Mesothelial cell of epicardium (in vitro differentiated cells): ENCODE data around the gene GPX5. TPM values are rescaled to one million over a fixed set of nuclear protein-coding genes. Genes with fewer than 3 reads are reported as not detected.
A peak's percentile ranks its signal among the peaks of the same experiment; 100 is the strongest.
"Not testable (repeated sequence)": the region's sequence is repeated elsewhere in the genome, so short reads cannot be mapped to it uniquely, and the experiment has no call there.

Source experiments
- DNase-seq, 2 experiments: peaks; one replicate each; pipeline ENCODE4 v3.0.0; 2021; ENCODE audit warnings: low spot score in 2 of 2; ENCODE audit not compliant: unreplicated experiment in 2 of 2
- H3K27ac Mint-ChIP-seq: 2 replicates; pipeline ENCODE4 v1.8.0; 2021; ENCODE audit warnings: mixed read lengths
- H3K27me3 Mint-ChIP-seq: 2 replicates; pipeline ENCODE4 v1.8.0; 2021; ENCODE audit warnings: low read depth, mixed read lengths
- H3K36me3 Mint-ChIP-seq: 2 replicates; pipeline ENCODE4 v1.8.0; 2021; ENCODE audit warnings: mixed read lengths
- H3K4me1 Mint-ChIP-seq: 2 replicates; pipeline ENCODE4 v1.8.0; 2021; ENCODE audit warnings: mixed read lengths
- H3K4me3 Mint-ChIP-seq: 2 replicates; pipeline ENCODE4 v1.8.0; 2021; ENCODE audit warnings: mild to moderate bottlenecking, moderate library complexity, mixed read lengths
- H3K9me3 Mint-ChIP-seq: 2 replicates; pipeline ENCODE4 v1.8.0; 2021; ENCODE audit warnings: mixed read lengths
- CTCF ChIP-seq: fragments of 200-600 bp; sonication (generic); IDR thresholded peaks from one replicate; pipeline ENCODE4 v1.5.0; 2021; ENCODE audit warnings: antibody characterized with exemption; ENCODE audit not compliant: unreplicated experiment
- total RNA-seq: library from RNA; stranded (reverse); gene quantifications from 3 replicates; pipeline ENCODE4 v1.2.1, GENCODE V29; 2021

GPX5 gene
- total RNA-seq, 1 donor from 2014 or later = not detected

DNA sequence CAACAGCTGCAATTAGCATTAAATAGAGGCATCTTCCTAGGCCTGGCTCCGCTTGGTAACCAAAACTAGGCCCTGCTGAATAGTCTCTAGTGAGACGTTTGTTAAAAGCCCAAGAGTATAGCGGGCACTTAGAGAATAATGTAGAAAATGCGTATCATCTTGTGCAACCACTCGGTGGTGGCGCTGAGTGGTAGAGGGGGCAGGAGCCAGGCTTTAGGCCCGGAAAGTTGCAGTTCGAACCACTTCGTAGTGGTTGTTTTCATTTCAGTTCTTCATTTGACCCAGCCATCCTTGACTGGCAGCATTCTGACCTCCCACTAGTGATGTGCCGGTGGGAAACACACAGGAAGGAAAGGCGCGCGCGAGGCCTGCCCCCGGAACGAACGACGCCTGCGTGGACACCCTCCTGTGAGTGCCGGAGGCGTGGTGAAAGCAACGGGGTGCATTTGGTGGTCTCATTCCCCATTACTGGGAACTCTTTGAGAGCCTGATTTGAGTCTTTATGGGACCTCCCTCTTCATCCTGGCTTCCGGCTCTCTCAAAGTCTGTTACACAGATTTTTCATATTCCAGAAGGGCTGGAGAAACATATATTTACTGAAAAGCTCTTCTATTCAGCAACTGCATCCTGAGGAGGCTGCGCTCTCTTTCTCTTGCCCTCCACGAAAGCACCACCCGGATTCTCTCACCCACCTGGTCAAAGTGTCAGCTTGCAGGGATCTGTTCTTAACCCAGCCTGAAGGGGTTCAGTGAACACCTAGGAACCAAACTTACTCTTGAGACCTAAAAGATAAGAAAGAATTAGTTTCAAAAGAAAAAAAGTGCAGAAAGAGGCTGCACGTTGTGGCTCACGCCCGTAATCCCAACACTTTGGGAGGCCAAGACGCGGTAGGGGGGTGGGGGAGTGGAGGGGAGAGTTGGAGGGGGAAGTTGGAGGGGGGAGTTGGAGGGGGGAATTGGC is 18.2 kb downstream of the GPX5 start:
- H3K27me3 Mint-ChIP-seq = peaks cover 19% of the 10 kb centered on the region
- H3K36me3 Mint-ChIP-seq = no peaks in the 10 kb centered on the region
- DNase-seq = peak in 1 of 2 experiments; percentile 74
- H3K4me3 Mint-ChIP-seq = peak overlapping the region; percentile 84
- peaks cover 6% of the 10 kb centered on the region for H3K9me3 Mint-ChIP-seq
- peak overlapping the region; percentile 96 for H3K27ac Mint-ChIP-seq
- H3K4me1 Mint-ChIP-seq = peaks cover 22% of the 10 kb centered on the region
- no peak for TF ChIP-seq CTCF

- no peak for DNase-seq
Measured at GRCh38 chr6:28545955-28546354, 20.3 kb downstream of the GPX5 start.

DNA sequence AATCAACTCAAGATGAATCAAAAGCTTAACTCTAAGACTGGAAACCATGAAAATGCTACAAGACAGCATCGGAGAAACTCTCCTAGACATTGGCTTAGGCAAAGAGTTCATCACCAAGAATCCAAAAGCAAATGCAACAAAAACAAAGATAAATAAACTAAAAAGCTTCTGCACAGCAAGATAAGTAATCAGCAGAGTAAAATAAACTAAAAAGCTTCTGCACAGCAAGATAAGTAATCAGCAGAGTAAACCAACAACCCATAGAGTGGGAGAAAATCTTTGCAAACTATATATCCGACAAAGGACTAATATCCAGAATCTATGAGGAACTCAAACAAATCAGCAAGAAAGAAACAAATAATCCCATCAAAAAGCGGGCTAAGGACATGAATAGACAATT is 21.3 kb downstream of the GPX5 start:
- peaks cover 21% of the 10 kb centered on the region for H3K4me1 Mint-ChIP-seq
- not testable (repeated sequence) for DNase-seq, H3K27ac Mint-ChIP-seq, H3K4me3 Mint-ChIP-seq, H3K9me3 Mint-ChIP-seq, H3K36me3 Mint-ChIP-seq
- H3K27me3 Mint-ChIP-seq = peaks cover 41% of the 10 kb centered on the region

More at GRCh38 chr6:28545955-28546354, 20.3 kb downstream of the GPX5 start:
- Mint-ChIP-seq H3K27ac (no peak overlapping the region), H3K4me1 (peaks cover 22% of the 10 kb centered on the region), H3K4me3 (no peak overlapping the region), H3K9me3 (no peaks in the 10 kb centered on the region), H3K36me3 (no peaks in the 10 kb centered on the region), H3K27me3 (peaks cover 33% of the 10 kb centered on the region)
- TF ChIP-seq CTCF = no peak

DNA sequence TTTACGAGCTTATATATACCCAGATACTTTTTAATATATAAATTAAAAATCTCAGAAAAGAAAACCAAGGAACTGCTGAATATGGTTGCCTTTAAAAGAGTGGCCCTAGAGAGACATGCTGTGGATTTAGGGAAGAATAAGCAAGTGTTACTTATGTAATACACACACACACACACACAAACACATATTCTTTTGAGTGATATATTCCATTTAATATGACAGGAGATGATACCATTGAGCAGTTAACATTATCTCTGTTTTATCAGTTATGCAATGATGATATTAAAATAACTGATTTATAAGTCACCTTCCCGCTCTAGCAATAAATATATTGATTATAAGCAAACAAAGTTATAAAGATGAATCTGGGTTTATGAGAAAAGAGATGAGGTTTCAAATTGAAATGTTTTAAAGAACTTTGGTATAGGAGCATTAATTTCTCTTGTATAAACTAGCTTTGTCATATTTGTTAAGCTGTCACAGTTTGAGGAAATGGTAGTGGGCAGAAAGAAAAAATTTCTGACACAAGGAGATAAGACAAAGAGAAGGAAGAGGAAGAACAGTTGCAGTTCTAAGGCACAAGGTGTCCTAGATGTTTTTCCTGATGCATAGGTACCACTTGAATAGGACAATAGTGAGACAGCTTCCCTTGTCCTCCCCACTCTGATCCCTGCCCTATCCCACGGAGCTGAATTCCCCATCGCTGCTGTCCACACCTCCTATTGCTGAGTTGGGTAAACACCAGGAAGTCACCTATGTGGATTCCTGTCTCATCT is 26.4 kb downstream of the GPX5 start:
- Mint-ChIP-seq H3K9me3 (no peaks in the 10 kb centered on the region), H3K27ac (no peak overlapping the region), H3K27me3 (peaks cover 63% of the 10 kb centered on the region), H3K4me3 (no peak overlapping the region), H3K4me1 (peaks cover 7% of the 10 kb centered on the region), H3K36me3 (no peaks in the 10 kb centered on the region)
- no peak for DNase-seq
- no peak for TF ChIP-seq CTCF

- no peaks in the 10 kb centered on the region for H3K9me3 Mint-ChIP-seq
- H3K4me3 Mint-ChIP-seq = peak overlapping the region; percentile 42
- H3K4me1 Mint-ChIP-seq = peaks cover 7% of the 10 kb centered on the region
- no peaks in the 10 kb centered on the region for H3K36me3 Mint-ChIP-seq
- peaks cover 59% of the 10 kb centered on the region for H3K27me3 Mint-ChIP-seq
- DNase-seq = no peak
- no peak for TF ChIP-seq CTCF
- no peak overlapping the region for H3K27ac Mint-ChIP-seq
Measured at GRCh38 chr6:28553384-28553985, 27.8 kb downstream of the GPX5 start.
